Fibroblast of gingiva (primary cell): ENCODE data around the gene ATF2.
A peak's percentile ranks its signal among the peaks of the same experiment; 100 is the strongest.
"Not testable (repeated sequence)": the region's sequence is repeated elsewhere in the genome, so short reads cannot be mapped to it uniquely, and the experiment has no call there.

Source experiments
- DNase-seq: peaks from one replicate; pipeline ENCODE4 v3.0.0-alpha.2; 2011; ENCODE audit warnings: low read depth

ATF2 gene

GRCh38 chr2:175084117-175084516, 83.9 kb downstream of the ATF2 start:
- not testable (repeated sequence) for DNase-seq

DNA sequence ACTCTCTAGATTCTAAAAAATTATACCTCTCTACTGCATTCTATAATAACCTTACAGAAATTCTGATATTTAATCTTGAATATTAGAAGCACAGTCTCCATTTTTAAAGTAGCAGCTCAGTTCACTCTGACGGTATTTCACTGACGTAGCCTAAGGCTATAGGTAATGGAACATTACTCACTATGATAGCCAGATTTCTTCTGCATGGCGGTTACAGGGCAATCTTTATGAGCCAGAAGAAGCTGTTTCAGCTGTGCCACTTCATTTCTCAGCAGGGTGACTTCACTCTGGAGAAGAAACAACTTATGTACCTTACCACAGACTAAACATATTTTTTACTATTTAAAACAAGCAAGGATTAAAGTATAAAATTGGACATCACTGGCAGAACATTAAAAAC, 87.5 kb downstream of the ATF2 start:
- no peak for DNase-seq

GRCh38 chr2:175076272-175076671, 91.7 kb downstream of the ATF2 start:
- no peak for DNase-seq

DNA sequence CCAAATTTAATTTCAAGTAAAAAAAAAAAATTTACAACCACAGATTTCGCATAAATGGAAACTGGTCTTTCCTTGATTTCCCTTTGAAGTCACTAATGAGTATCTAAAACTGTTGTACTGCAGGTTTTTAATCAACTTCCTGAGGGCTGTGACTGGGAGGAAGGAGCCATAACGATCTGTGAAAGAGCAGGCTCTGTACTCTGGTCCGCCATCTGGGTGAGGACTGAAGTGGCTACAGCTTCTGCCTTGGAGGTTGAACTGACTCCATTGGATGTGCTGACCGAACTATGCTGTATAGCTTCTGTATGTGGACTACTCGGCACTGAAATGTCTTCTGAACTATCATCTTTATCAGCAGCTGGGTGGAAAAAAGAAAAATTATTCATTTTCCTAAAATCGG, 93.5 kb downstream of the ATF2 start:
- no peak for DNase-seq

GRCh38 chr2:175068534-175068933, 99.5 kb downstream of the ATF2 start:
- no peak for DNase-seq

- DNase-seq, result no peak
Observed at GRCh38 chr2:175066411-175066810, 101.6 kb downstream of the ATF2 start.

DNA sequence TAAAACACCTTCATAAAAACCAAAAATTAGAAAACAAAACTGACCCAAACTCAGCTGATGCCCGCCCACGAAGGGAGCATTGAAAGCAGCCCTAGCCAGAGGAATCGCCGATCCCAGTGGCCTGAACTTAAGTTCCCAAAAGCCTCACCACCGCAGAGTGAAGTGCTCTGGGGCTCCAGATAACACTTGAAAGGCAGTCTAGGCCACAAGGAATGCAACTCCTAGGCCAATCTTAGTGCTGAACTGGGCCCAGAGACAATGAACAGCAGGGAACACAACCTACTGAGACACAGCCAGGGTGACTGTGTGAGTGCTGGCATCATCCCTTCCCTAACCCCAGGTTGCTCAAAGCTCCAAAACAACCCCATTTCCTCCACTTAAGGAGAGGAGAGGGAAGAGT, 103.2 kb downstream of the ATF2 start:
- no peak for DNase-seq

DNA sequence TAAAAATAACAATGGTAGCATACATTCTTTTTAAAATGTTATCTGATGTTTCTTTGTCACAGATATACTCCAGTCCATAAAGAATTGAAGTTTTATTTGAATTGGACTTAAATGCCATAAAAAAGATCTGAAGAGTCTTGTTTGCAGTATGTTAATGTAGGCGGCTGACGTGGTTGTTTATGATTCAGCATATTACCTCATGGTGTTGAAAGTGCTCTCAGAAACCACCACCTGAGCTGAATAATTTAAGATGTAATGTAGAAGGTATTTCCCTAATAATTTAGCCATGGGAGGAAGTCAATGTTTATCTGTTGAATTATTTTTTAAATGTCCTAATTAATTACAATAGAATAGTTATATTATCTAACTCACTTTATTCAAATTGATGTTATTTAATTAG, 104.3 kb downstream of the ATF2 start:
- no peak for DNase-seq

DNA sequence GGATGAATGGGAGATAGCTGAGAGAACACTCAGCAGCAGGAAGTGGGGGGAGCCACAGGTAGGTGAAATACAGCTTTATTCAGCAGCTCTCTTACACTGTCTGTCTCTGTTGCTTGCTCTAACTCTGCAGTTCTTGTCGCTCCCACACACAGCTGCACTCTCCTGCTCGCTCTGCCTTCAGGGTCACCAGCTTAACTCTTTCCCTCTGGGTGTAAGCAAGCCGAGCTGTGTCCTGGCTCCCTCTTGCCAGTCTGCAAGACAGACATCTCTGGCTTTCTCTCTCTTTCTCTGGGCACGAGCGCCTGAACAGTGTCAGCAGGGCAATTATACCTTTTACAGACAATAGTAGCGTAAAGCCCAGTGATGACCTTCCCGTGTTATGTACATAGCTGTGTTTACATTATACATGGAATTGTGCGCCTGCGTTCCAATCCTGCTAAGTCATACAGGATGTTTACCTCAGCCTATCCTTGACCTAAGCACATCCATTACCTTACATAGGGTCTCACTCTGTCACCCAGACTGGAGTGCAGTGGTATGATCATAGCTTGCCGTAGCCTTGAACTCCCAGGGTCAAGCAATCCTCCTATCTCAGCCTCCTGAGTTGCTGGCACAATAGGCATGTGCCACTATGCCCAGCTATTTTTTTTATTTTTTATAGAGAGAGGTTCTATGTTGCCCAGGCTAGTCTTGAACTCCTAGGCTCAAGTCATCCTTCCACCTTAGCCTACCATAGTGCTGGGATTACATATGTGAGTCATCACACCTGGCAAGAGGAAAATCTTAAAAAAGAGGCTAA, 105.0 kb downstream of the ATF2 start:
- no peak for DNase-seq

DNA sequence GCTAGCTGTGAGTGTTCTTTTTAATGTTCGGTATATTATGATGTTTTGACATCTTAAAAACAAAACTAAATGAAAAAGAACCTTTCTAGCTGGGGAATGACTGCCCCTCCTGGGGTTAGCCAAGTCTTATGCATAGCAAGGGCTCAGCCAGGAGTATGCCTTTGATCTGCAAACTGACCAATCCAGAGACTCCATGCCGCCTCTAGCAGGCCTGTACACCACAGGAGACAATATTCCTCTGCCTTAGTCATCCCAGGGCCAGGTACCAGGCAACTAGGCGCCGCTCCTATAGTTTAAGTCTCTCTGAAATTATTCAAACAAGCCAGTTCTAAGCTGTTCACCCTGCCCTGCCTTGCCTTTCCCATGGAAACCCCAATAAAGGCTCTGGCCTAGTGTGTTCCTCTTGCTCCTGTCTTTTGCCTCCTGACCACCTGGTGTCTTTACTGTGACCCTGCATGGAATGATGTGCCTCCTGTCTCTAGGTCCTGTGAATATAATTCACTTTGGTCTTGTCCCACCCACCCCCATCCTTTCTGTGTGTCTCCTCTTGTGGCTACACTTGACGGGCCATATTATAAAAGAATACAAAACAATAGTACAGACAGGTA, 110.8 kb downstream of the ATF2 start:
- DNase-seq, result no peak

DNA sequence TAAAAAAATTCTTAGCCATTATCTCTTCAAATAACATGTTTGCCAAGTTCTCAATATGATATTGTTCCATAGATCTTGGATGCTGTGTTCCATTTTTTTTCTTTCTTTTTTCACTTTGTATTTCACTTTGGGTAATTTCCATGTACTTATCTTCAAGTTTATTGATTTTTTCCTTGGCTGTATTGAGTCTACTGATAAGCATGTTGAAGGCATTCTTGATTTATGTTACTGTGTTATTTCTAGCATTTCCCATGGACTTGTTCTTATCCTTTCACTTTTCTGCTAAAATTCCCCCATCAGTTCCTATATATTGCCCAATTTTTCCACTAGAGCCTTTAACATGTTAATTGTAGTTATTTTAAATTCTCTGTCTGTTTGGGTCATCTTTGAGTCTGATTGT, 112.0 kb downstream of the ATF2 start:
- no peak for DNase-seq

DNA sequence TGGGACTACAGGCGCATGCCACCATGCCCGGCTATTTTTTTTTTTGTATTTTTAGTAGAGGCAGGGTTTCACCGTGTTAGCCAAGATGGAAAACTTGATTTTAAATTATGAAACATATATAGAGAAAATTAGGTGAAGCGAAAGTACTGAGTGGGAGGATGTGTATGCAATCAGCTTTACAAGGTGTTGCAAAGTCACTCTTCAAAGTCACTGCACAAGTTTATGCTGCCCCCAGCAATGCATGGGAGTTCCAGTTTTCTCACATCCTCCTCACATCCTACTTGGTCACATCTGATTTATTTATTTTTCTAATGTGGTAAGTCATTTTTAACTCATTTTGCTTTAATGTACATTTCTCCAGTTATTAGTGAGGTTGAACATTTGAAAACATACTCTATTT, 113.7 kb downstream of the ATF2 start:
- no peak for DNase-seq

DNA sequence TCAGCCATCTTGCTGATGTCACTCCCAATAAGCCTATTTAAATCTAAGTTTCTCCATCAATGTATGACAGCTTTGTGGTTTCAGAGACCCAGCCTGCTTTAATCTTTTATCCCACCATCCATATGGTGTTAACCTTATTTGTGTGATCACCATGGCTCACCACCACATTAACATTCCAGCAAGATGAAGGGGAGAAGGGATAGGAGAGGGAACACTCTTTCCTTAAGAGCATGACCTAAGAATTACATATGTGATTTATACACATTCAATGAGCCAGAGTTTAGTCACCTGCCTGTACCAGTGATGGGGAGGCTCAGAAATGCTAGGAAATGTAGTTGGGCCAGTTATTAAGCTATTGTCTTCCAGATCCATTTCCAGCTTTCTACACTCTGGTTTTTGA, 118.3 kb downstream of the ATF2 start:
- DNase-seq, result no peak

DNA sequence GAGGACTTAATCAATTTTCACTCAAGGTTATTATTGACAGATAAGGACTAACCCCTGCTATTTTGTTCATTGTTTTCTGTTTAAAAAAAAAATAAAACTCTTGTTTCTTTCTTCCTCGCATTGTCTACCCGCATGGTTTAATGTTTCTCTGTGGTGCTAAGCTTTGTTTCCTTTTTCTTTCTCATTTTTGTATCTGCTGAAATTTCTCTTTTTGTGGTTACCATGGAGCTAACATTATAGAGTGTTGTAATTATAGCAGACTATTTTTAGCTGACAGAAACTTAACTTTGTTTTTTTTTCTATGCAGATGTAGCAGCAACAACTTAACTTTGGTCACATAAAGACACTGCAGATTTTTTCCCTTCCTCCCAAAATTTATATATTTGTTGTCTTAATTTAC, 119.7 kb downstream of the ATF2 start:
- no peak for DNase-seq

DNA sequence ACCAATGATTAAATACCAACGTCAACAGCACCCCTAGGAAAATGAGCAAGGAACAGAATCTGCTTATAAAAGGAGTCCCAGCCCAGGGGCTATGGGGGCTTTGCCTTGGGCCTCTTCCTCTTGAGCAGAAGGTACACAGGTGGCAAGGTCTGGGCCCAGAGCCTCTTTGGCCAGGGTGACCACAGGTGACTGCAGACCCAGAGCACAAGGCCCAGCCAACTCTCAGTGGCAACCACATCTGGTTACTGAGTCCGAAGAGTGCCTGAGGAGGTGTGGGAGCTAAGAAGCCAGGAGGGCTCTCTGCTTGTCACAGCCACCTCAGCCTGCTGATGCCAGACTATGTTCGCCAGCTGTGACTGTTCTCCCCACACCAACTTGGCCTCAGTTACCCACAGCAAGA, 128.5 kb downstream of the ATF2 start:
- DNase-seq, result no peak

GRCh38 chr2:175039031-175039430, 129.0 kb downstream of the ATF2 start:
- DNase-seq, result no peak

- no peak for DNase-seq
Observed at GRCh38 chr2:175037941-175038340, 130.1 kb downstream of the ATF2 start.

- DNase-seq, result no peak
Observed at GRCh38 chr2:175036582-175037018, 131.4 kb downstream of the ATF2 start.

DNA sequence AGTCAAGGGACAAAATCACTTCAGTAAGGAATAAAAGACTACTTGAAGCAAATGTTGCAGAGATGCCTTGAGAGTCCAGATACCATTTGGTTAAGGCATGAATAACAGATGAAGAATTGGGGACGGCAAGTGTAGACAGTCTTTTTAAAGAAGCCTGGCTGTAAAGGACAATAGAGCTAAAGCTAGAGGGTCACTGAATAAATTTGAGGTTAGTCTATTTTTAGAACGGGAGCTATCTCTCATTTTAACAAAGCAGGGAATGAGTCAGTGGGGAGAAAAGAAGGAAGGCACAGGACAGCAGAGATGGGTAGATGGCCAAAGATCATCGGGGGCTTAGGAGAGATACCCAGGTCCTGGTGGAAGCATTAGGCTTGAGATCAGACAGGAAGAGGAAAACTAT, 132.2 kb downstream of the ATF2 start:
- no peak for DNase-seq

GRCh38 chr2:175034716-175035115, 133.3 kb downstream of the ATF2 start:
- no peak for DNase-seq

GRCh38 chr2:175030380-175031271, 137.4 kb downstream of the ATF2 start:
- peak; percentile 66 for DNase-seq

DNA sequence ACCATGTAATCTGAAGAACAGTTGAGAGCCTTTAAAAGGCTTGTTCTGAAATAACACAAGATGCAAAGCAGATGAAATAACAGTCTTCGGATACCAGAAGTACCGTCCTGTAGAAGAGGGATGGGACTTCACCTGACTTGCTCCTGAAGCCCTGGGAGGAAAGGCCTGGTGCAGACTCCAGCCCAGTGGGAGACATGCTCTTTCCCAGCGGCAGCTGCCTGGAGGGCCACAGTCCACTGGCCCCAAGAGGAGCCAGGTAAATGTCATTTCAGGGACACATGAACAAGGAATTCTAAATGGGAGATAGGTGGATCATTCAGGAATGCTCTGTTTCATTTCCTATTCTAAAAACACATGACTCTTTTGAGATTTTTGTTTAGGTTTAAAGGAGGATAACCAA, 140.2 kb downstream of the ATF2 start:
- DNase-seq, result no peak

- DNase-seq, result no peak
Observed at GRCh38 chr2:175026385-175026784, 141.6 kb downstream of the ATF2 start.
